Ishikawa (cell line): Measurements from ENCODE around the gene KRT17.

Experiments used
- CEBPB ChIP-seq: IDR thresholded peaks from 2 replicates; pipeline ENCODE4 v1.6.1; 2012
- CREB1 ChIP-seq: IDR thresholded peaks from 2 replicates; pipeline ENCODE4 v1.6.1; 2012; ENCODE audit warnings: low read depth
- EGR1 ChIP-seq: IDR thresholded peaks from 2 replicates; pipeline ENCODE4 v1.6.1; 2012
- EP300 ChIP-seq: IDR thresholded peaks from 2 replicates; pipeline ENCODE4 v1.6.1; 2012; ENCODE audit warnings: borderline replicate concordance
- FOXM1 ChIP-seq: IDR thresholded peaks from 2 replicates; pipeline ENCODE4 v1.6.1; 2012; ENCODE audit warnings: low read depth, borderline replicate concordance
- MAX ChIP-seq: IDR thresholded peaks from 2 replicates; pipeline ENCODE4 v1.6.1; 2012
- NFIC ChIP-seq: IDR thresholded peaks from 2 replicates; pipeline ENCODE4 v1.6.1; 2012
- RAD21 ChIP-seq: IDR thresholded peaks from 2 replicates; pipeline ENCODE4 v1.6.1; 2012; ENCODE audit warnings: low read depth
- REST ChIP-seq: IDR thresholded peaks from 2 replicates; pipeline ENCODE4 v1.6.1; 2012; ENCODE audit warnings: low read depth, mild to moderate bottlenecking
- TAF1 ChIP-seq: IDR thresholded peaks from 2 replicates; pipeline ENCODE4 v1.6.1; 2012; ENCODE audit warnings: low read depth, mild to moderate bottlenecking
- TCF12 ChIP-seq: IDR thresholded peaks from 2 replicates; pipeline ENCODE4 v1.6.1; 2012; ENCODE audit warnings: low read depth
- TEAD4 ChIP-seq: IDR thresholded peaks from 2 replicates; pipeline ENCODE4 v1.6.1; 2012
- YY1 ChIP-seq: IDR thresholded peaks from 2 replicates; pipeline ENCODE4 v1.6.1; 2012; ENCODE audit warnings: low read depth
- ZBTB7A ChIP-seq: IDR thresholded peaks from 2 replicates; pipeline ENCODE4 v1.6.1; 2012; ENCODE audit warnings: low read depth
- TF ChIP-seq, protein P1 (sequence below): IDR thresholded peaks from 2 replicates; pipeline ENCODE4 v1.6.1; 2012

KRT17 gene

GRCh38 chr17:41638941-41639340, 14.6 kb upstream of the KRT17 start:
- TF ChIP-seq ZBTB7A (no peak), YY1 (no peak)

DNA sequence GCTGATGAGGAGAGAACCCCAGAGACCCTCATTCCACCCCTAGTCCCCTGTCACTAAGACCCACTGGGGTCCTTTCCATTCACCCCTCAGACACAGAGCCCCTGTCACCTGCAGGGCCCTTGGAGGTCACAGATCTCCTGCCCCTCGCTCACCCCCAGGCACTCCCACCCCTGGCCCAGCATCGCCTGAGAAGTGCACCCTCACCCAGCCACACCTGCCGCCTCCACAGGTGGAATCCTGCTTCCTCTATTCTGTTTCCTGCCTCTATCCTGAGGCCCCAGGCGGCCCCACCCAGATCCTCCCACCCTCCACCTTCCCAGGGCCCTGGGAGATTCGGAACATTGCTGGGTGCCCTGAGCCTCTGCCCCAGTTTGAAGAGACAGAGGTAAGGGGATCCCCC, 13.8 kb upstream of the KRT17 start:
- no peak for TF ChIP-seq EGR1
- no peak for TF ChIP-seq ZBTB7A
- TF ChIP-seq YY1: no peak
- no peak for TF ChIP-seq RAD21
- no peak for TF ChIP-seq TCF12
- TF ChIP-seq, protein P1, sequence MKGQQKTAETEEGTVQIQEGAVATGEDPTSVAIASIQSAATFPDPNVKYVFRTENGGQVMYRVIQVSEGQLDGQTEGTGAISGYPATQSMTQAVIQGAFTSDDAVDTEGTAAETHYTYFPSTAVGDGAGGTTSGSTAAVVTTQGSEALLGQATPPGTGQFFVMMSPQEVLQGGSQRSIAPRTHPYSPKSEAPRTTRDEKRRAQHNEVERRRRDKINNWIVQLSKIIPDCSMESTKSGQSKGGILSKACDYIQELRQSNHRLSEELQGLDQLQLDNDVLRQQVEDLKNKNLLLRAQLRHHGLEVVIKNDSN: no peak
- no peak for TF ChIP-seq REST
- no peak for TF ChIP-seq FOXM1
- TF ChIP-seq CEBPB: no peak
- no peak for TF ChIP-seq MAX
- no peak for TF ChIP-seq TEAD4
- no peak for TF ChIP-seq TAF1
- no peak for TF ChIP-seq EP300
- TF ChIP-seq NFIC: no peak

GRCh38 chr17:41636652-41637051, 12.3 kb upstream of the KRT17 start:
- TF ChIP-seq, protein P1: no peak
- no peak for TF ChIP-seq MAX
- no peak for TF ChIP-seq NFIC
- TF ChIP-seq ZBTB7A: no peak
- no peak for TF ChIP-seq REST
- no peak for TF ChIP-seq TCF12
- TF ChIP-seq CREB1: no peak

DNA sequence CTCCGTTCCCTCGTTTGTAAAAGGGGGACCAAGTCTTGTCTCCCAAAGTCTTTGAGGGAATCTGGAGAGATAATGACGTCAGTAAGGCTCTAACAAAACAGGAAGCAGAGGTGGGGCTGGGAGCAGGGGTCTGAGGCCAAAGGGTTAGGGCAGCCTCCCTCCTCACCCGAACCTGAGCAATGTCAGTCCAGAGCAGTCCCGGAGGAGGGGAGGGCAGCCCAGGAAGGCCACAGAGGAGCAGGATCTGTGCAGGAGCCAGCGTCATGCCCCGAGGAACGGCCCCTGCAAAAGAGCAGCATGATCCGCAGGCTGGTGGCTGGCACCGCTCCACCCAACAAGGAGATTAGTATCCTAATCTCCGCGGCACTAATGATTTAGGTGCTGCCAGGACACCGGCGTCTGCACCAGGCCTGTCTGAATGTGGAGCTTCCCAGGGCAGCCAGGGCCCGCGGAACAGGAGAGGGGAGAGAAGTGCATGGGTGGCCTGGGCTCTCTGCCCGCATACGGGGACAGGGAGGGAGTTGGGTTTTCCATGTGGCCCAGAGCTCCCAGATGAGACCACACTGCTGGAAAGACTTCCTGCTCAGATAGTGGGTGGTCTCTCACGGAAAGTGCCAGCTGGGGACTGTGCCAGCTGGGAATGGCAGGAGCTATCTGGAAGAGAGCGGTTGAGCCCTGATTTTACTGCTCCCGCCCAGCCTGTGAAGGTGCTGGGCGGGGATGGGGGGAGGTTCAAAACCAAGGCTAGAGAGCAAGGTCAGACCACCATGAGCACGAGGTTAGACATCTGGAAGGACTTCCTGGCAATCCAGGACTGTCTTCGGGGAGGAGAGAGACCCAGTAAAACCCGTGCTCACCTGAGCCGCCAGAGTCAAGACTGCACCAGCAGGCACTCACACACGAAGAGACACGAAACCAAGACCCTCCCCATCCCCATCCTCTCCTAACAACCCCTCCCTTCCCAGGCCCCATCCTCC, 11.0 kb upstream of the KRT17 start:
- TF ChIP-seq FOXM1 (no peak), EGR1 (no peak), ZBTB7A (no peak), CEBPB (no peak), EP300 (no peak), TCF12 (no peak), REST (no peak), CREB1 (no peak), NFIC (no peak), RAD21 (no peak)

GRCh38 chr17:41634639-41635038, 10.3 kb upstream of the KRT17 start:
- TF ChIP-seq NFIC (no peak), CEBPB (no peak), REST (no peak), YY1 (no peak), EGR1 (no peak), TCF12 (no peak), EP300 (no peak)
- TF ChIP-seq, protein P1: no peak
